ENCODE results near the gene C7orf57. TPM values are rescaled to one million over a fixed set of nuclear protein-coding genes. Genes with fewer than 3 reads are reported as not detected.

C7orf57 gene
- total RNA-seq, 1 experiment from 2014 or later: 1.6 TPM

- in situ Hi-C loops (cut with HindIII; ENCODE audit: low pct_unique_long_range_greater_than_20kb, low sequenced_read_pairs): no loop called here
- peak; percentile 17 for DNase-seq (ENCODE audit: low read depth)
These were observed 9.7 kb upstream of the C7orf57 start for GRCh38 chr7:48025624-48026023.

- in situ Hi-C loops (cut with HindIII; ENCODE audit: low pct_unique_long_range_greater_than_20kb, low sequenced_read_pairs): no loop called here
- DNase-seq (ENCODE audit: low read depth): no peak
These were observed 6.4 kb upstream of the C7orf57 start, which contains the start of gene SUN3 for GRCh38 chr7:48028938-48029337. SUN3 (minus strand) TSS chr7:48029107; CDS start chr7:48028938, 169 bp downstream.

- DNase-seq (ENCODE audit: low read depth): no peak
- in situ Hi-C loops (cut with HindIII; ENCODE audit: low pct_unique_long_range_greater_than_20kb, low sequenced_read_pairs): no loop called here
These were observed 4.2 kb upstream of the C7orf57 start for GRCh38 chr7:48031111-48031510.

- peak; percentile 30 for DNase-seq (ENCODE audit: low read depth)
- in situ Hi-C loops (cut with HindIII; ENCODE audit: low pct_unique_long_range_greater_than_20kb, low sequenced_read_pairs): no loop called here
These were observed 1.4 kb upstream of the C7orf57 start for GRCh38 chr7:48033922-48034321.

GRCh38 chr7:48035967-48036478 is 680 bp downstream of the C7orf57 start:
- DNase-seq (ENCODE audit: low read depth): no peak
- in situ Hi-C loops (cut with HindIII; ENCODE audit: low pct_unique_long_range_greater_than_20kb, low sequenced_read_pairs): no loop called here

- no peak for DNase-seq (ENCODE audit: low read depth)
- in situ Hi-C loops (cut with HindIII; ENCODE audit: low pct_unique_long_range_greater_than_20kb, low sequenced_read_pairs): no loop called here
These were observed 3.6 kb downstream of the C7orf57 start for GRCh38 chr7:48038815-48039506.

GRCh38 chr7:48040944-48041652 is 5.8 kb downstream of the C7orf57 start:
- in situ Hi-C loops (cut with HindIII; ENCODE audit: low pct_unique_long_range_greater_than_20kb, low sequenced_read_pairs): no loop called here
- no peak for DNase-seq (ENCODE audit: low read depth)

- DNase-seq (ENCODE audit: low read depth): no peak
- in situ Hi-C loops (cut with HindIII; ENCODE audit: low pct_unique_long_range_greater_than_20kb, low sequenced_read_pairs): no loop called here
These were observed 6.3 kb downstream of the C7orf57 start for GRCh38 chr7:48041653-48041970.

GRCh38 chr7:48042216-48042615 is 6.9 kb downstream of the C7orf57 start:
- in situ Hi-C loops (cut with HindIII; ENCODE audit: low pct_unique_long_range_greater_than_20kb, low sequenced_read_pairs): no loop called here
- DNase-seq (ENCODE audit: low read depth): no peak

- no peak for DNase-seq (ENCODE audit: low read depth)
- in situ Hi-C loops (cut with HindIII; ENCODE audit: low pct_unique_long_range_greater_than_20kb, low sequenced_read_pairs): no loop called here
These were observed 7.3 kb downstream of the C7orf57 start for GRCh38 chr7:48042636-48043035.

- in situ Hi-C loops (cut with HindIII; ENCODE audit: low pct_unique_long_range_greater_than_20kb, low sequenced_read_pairs): no loop called here
- no peak for DNase-seq (ENCODE audit: low read depth)
These were observed 9.9 kb downstream of the C7orf57 start for GRCh38 chr7:48045195-48045765.

GRCh38 chr7:48046458-48046857 is 11.1 kb downstream of the C7orf57 start:
- DNase-seq (ENCODE audit: low read depth): no peak
- in situ Hi-C loops (cut with HindIII; ENCODE audit: low pct_unique_long_range_greater_than_20kb, low sequenced_read_pairs): no loop called here

- in situ Hi-C loops (cut with HindIII; ENCODE audit: low pct_unique_long_range_greater_than_20kb, low sequenced_read_pairs): no loop called here
- DNase-seq (ENCODE audit: low read depth): no peak
These were observed 12.8 kb downstream of the C7orf57 start for GRCh38 chr7:48048113-48048512.

- in situ Hi-C loops (cut with HindIII; ENCODE audit: low pct_unique_long_range_greater_than_20kb, low sequenced_read_pairs): no loop called here
- DNase-seq (ENCODE audit: low read depth): no peak
These were observed 14.5 kb downstream of the C7orf57 start for GRCh38 chr7:48049850-48050249.

GRCh38 chr7:48052748-48053147 is 17.4 kb downstream of the C7orf57 start:
- DNase-seq (ENCODE audit: low read depth): peak; percentile 81
- in situ Hi-C loops (cut with HindIII; ENCODE audit: low pct_unique_long_range_greater_than_20kb, low sequenced_read_pairs): no loop called here

- in situ Hi-C loops (cut with HindIII; ENCODE audit: low pct_unique_long_range_greater_than_20kb, low sequenced_read_pairs): no loop called here
- DNase-seq (ENCODE audit: low read depth): no peak
These were observed 18.4 kb downstream of the C7orf57 start for GRCh38 chr7:48053736-48054135.

GRCh38 chr7:48058990-48059389 is 23.6 kb downstream of the C7orf57 start:
- in situ Hi-C loops (cut with HindIII; ENCODE audit: low pct_unique_long_range_greater_than_20kb, low sequenced_read_pairs): no loop called here
- no peak for DNase-seq (ENCODE audit: low read depth)

GRCh38 chr7:48059706-48060105 is 24.4 kb downstream of the C7orf57 start:
- no peak for DNase-seq (ENCODE audit: low read depth)
- in situ Hi-C loops (cut with HindIII; ENCODE audit: low pct_unique_long_range_greater_than_20kb, low sequenced_read_pairs): no loop called here

GRCh38 chr7:48063985-48064384 is 28.6 kb downstream of the C7orf57 start:
- DNase-seq (ENCODE audit: low read depth): no peak
- in situ Hi-C loops (cut with HindIII; ENCODE audit: low pct_unique_long_range_greater_than_20kb, low sequenced_read_pairs): no loop called here
